ENCODE results near the gene NT5DC1. TPM values are rescaled to one million over a fixed set of nuclear protein-coding genes. Genes with fewer than 3 reads are reported as not detected.

Gene NT5DC1
- total RNA-seq, 6 experiments from 2014 or later, result 24.8 to 35.3 (median 31.9) TPM

DNA sequence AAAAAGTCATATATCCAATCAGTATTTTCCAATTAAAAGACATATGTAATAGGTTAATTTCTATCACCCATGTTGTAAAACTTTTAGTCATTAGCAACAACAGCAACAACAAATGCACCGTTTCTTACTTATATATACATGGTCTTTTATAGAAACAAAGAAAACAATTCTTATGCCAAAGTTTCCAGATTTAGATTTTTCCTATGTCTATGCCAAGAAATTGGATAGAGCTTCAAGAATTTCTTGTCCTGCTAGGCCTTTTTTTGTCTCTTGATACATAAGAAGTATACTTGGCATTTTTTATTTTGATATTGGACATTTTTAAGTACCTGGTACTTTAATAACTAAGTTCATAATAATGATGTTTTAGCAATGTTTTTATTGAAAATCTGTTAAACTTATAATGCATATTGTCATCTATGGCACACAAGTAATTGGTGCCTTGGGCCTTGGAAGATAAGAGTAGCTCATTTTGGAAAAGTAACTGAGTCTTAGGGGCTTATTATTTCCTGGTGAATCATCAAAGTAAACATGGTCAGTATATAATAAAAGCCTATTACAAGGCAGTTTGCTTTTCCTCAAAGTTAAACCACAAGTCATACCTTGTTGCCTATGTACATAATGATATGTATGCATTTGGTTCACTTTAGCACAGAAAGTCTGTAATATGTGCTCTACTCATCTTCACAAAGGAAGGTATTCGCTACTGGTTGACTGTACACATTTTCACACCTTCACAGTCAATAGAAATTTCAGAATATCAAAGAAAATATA is 29.9 kb upstream of the NT5DC1 start:
- DNase-seq, result no peak

GRCh38 chr6:116072368-116072767 is 28.3 kb upstream of the NT5DC1 start:
- no peak overlapping the region for H3K27ac Mint-ChIP-seq
- H3K27me3 Mint-ChIP-seq (ENCODE audit: insufficient read depth), result no peaks in the 10 kb centered on the region; the same call in 1 of the 2 replicates
- H3K4me3 Mint-ChIP-seq, result no peak overlapping the region
- no peaks in the 10 kb centered on the region for H3K36me3 Mint-ChIP-seq (ENCODE audit: low read depth)
- peaks cover 54% of the 10 kb centered on the region for H3K4me1 Mint-ChIP-seq (ENCODE audit: low read depth)
- TF ChIP-seq, protein P1, sequence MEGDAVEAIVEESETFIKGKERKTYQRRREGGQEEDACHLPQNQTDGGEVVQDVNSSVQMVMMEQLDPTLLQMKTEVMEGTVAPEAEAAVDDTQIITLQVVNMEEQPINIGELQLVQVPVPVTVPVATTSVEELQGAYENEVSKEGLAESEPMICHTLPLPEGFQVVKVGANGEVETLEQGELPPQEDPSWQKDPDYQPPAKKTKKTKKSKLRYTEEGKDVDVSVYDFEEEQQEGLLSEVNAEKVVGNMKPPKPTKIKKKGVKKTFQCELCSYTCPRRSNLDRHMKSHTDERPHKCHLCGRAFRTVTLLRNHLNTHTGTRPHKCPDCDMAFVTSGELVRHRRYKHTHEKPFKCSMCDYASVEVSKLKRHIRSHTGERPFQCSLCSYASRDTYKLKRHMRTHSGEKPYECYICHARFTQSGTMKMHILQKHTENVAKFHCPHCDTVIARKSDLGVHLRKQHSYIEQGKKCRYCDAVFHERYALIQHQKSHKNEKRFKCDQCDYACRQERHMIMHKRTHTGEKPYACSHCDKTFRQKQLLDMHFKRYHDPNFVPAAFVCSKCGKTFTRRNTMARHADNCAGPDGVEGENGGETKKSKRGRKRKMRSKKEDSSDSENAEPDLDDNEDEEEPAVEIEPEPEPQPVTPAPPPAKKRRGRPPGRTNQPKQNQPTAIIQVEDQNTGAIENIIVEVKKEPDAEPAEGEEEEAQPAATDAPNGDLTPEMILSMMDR (IDR thresholded peaks at IDR 0.05), result no peak
- DNase-seq, result no peak
- H3K9me3 Mint-ChIP-seq, result no peaks in the 10 kb centered on the region

More for the DNA sequence above, 29.9 kb upstream of the NT5DC1 start:
- H3K4me1 Mint-ChIP-seq (ENCODE audit: low read depth), result peaks cover 50% of the 10 kb centered on the region
- no peaks in the 10 kb centered on the region; the same call in none of the 2 replicates for H3K27me3 Mint-ChIP-seq (ENCODE audit: insufficient read depth)
- H3K27ac Mint-ChIP-seq, result no peak overlapping the region
- TF ChIP-seq, protein P1 (IDR thresholded peaks at IDR 0.05), result no peak
- H3K9me3 Mint-ChIP-seq, result no peaks in the 10 kb centered on the region
- no peak overlapping the region for H3K4me3 Mint-ChIP-seq
- no peaks in the 10 kb centered on the region for H3K36me3 Mint-ChIP-seq (ENCODE audit: low read depth)

DNA sequence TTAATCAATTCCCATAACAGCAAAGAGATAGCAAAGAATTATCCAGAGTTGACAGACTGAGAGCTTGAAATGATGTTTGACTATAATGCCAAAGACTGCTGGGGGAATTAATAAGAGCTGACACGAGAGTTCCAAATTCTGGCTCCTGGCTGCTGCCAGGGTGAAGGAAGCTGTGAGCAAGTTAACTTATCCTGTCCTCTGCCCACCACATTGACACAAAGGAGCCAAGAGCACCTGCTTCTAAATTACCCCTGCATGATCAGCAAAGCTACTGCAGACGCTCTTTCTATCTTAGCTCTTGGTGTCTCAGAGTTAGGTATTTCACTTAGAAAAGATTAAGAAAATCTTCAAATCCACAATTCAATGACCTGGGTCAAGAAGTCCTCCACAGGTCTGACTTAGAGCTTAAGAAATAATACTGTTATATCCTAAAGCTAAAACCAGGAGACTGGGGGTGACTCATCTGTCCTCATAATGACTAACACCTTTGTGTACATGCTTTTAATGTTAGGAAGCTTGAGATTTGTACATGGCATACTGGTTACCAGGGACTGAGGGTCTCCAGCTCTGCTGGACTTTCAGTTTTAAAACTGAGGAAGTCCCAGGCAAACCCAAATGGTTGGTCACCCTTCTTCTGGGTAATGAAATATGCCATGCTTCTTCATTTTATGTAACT is 26.8 kb upstream of the NT5DC1 start:
- peak overlapping the region; percentile 47; the same call in 1 of the 2 replicates for H3K4me3 Mint-ChIP-seq
- H3K36me3 Mint-ChIP-seq (ENCODE audit: low read depth), result no peaks in the 10 kb centered on the region
- H3K27me3 Mint-ChIP-seq (ENCODE audit: insufficient read depth), result no peaks in the 10 kb centered on the region; the same call in 1 of the 2 replicates
- TF ChIP-seq, protein P1 (IDR thresholded peaks at IDR 0.05), result no peak
- peaks cover 54% of the 10 kb centered on the region for H3K4me1 Mint-ChIP-seq (ENCODE audit: low read depth)
- DNase-seq, result peak; percentile 63
- no peaks in the 10 kb centered on the region for H3K9me3 Mint-ChIP-seq
- peak overlapping the region; percentile 70 for H3K27ac Mint-ChIP-seq

DNA sequence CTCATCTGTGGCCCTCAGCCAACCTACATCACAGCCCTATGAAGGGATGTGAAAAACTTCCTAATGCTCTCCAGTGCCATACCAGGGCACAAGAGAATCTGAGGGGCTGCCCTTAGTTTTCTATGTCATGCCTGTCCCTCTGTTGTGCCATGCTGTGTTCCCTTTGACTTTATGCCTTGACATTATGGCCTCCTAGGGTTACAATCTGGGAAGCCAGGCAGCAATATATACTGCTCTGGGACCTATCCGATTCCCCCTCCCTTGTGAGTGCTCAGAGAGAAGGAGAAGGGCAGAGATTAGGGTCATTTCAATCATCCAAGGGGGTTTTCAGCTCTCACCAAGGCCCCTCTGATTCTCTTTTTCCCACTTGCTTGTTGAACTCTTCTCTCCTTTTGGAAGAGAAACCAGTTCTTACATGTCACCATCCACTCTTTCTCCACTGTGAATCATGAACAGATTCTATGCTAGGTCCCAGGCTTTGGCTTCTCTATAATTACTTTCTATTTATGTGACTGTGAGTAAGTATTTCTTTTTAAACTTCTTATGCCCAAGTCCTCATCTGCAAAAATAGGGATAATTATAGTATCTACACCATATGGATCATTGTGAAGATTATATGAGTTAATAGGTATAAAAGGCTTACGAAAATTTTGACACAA is 25.8 kb upstream of the NT5DC1 start:
- Mint-ChIP-seq H3K27me3 (ENCODE audit: insufficient read depth) (no peaks in the 10 kb centered on the region; the same call in 1 of the 2 replicates), H3K36me3 (ENCODE audit: low read depth) (no peaks in the 10 kb centered on the region), H3K9me3 (no peaks in the 10 kb centered on the region), H3K4me3 (peak overlapping the region; percentile 14; the same call in 1 of the 2 replicates), H3K4me1 (ENCODE audit: low read depth) (peaks cover 54% of the 10 kb centered on the region), H3K27ac (peak overlapping the region; percentile 70)
- TF ChIP-seq, protein P1 (IDR thresholded peaks at IDR 0.05), result no peak
- no peak for DNase-seq

DNA sequence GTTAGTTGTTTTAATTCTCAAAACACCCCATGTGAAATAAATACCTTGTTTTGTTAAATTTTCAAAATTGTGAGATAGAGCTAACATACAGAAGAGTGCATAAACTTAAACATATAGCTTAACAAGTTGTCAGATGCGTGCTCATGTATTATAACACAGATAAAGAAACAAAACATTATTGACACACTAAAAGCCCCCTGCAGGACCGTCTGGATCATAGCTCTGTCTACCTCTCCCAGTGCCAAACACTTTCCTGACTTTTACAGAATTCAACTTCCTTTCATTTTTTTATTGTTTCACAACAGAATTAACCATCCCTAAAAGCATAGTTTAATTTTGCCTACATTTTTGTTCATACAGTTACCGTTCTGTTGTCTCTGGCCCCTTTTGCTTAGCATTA is 22.1 kb upstream of the NT5DC1 start:
- Mint-ChIP-seq H3K36me3 (ENCODE audit: low read depth) (no peaks in the 10 kb centered on the region), H3K9me3 (no peaks in the 10 kb centered on the region), H3K4me1 (ENCODE audit: low read depth) (peaks cover 26% of the 10 kb centered on the region), H3K27ac (no peak overlapping the region), H3K27me3 (ENCODE audit: insufficient read depth) (no peaks in the 10 kb centered on the region; the same call in none of the 2 replicates), H3K4me3 (no peak overlapping the region)
- TF ChIP-seq, protein P1 (IDR thresholded peaks at IDR 0.05), result no peak
- DNase-seq, result no peak
